ENCODE results near the gene PCDH9.

PCDH9 gene

GRCh38 chr13:66805657-66806056 is 424.5 kb downstream of the PCDH9 start:
- H3K9ac ChIP-seq (ENCODE audit: low read depth, low read length, poor library complexity, severe bottlenecking): no peak overlapping the region
- no peaks in the 10 kb centered on the region for H3K4me1 ChIP-seq (ENCODE audit: insufficient read depth, low read length, poor library complexity, severe bottlenecking)
- no peak overlapping the region for H3K4me2 ChIP-seq (ENCODE audit: low read depth, low read length, poor library complexity, severe bottlenecking)
- no peaks in the 10 kb centered on the region for H4K20me1 ChIP-seq (ENCODE audit: insufficient read depth, low read length, poor library complexity, severe bottlenecking)
- H3K79me2 ChIP-seq (ENCODE audit: insufficient read depth, low read length): no peaks in the 10 kb centered on the region
- no peak overlapping the region for H3K4me3 ChIP-seq (ENCODE audit: low read length, poor library complexity, severe bottlenecking)
- H3K27me3 ChIP-seq (ENCODE audit: insufficient read depth, low read length, poor library complexity, severe bottlenecking): no peaks in the 10 kb centered on the region
- H3F3A ChIP-seq (ENCODE audit: low read depth): no peaks in the 10 kb centered on the region
- H3K36me3 ChIP-seq (ENCODE audit: insufficient read depth, low read length): no peaks in the 10 kb centered on the region
- no peak overlapping the region for H2AFZ ChIP-seq (ENCODE audit: low read length)
- H3K9me3 ChIP-seq (ENCODE audit: insufficient read depth, low read depth, low read length): no peaks in the 10 kb centered on the region
- H3K9me2 ChIP-seq (replicated peaks; ENCODE audit: low read depth, low read length): no peaks in the 10 kb centered on the region
- TF ChIP-seq EZH2phosphoT487 (IDR thresholded peaks at IDR 0.05; ENCODE audit: borderline replicate concordance): no peak
- no peak for TF ChIP-seq CTCF (conservative IDR thresholded peaks at IDR 0.05; ENCODE audit: low read length)

- no peaks in the 10 kb centered on the region for H3F3A ChIP-seq (ENCODE audit: low read depth)
These were observed 426.2 kb downstream of the PCDH9 start for GRCh38 chr13:66803808-66804456.

GRCh38 chr13:66803013-66803807 is 426.9 kb downstream of the PCDH9 start:
- H3K4me1 ChIP-seq (ENCODE audit: insufficient read depth, low read length, poor library complexity, severe bottlenecking): no peaks in the 10 kb centered on the region
- H3K9me2 ChIP-seq (replicated peaks; ENCODE audit: low read depth, low read length): no peaks in the 10 kb centered on the region
- no peaks in the 10 kb centered on the region for H3K36me3 ChIP-seq (ENCODE audit: insufficient read depth, low read length)
- H3K27me3 ChIP-seq (ENCODE audit: insufficient read depth, low read length, poor library complexity, severe bottlenecking): no peaks in the 10 kb centered on the region
- H3K9ac ChIP-seq (ENCODE audit: low read depth, low read length, poor library complexity, severe bottlenecking): no peak overlapping the region
- H3K9me3 ChIP-seq (ENCODE audit: insufficient read depth, low read depth, low read length): no peaks in the 10 kb centered on the region
- no peaks in the 10 kb centered on the region for H4K20me1 ChIP-seq (ENCODE audit: insufficient read depth, low read length, poor library complexity, severe bottlenecking)
- peak overlapping the region; percentile 59; the same call in 1 of the 2 replicates for H2AFZ ChIP-seq (ENCODE audit: low read length)
- H3K4me2 ChIP-seq (ENCODE audit: low read depth, low read length, poor library complexity, severe bottlenecking): no peak overlapping the region
- no peak for TF ChIP-seq EZH2phosphoT487 (IDR thresholded peaks at IDR 0.05; ENCODE audit: borderline replicate concordance)
- no peak for TF ChIP-seq CTCF (conservative IDR thresholded peaks at IDR 0.05; ENCODE audit: low read length)
- no peak overlapping the region for H3K4me3 ChIP-seq (ENCODE audit: low read length, poor library complexity, severe bottlenecking)
- no peaks in the 10 kb centered on the region for H3K79me2 ChIP-seq (ENCODE audit: insufficient read depth, low read length)
- no peaks in the 10 kb centered on the region for H3F3A ChIP-seq (ENCODE audit: low read depth)

More at GRCh38 chr13:66803808-66804456, 426.2 kb downstream of the PCDH9 start:
- H3K4me3 ChIP-seq (ENCODE audit: low read length, poor library complexity, severe bottlenecking): no peak overlapping the region
- H3K36me3 ChIP-seq (ENCODE audit: insufficient read depth, low read length): no peaks in the 10 kb centered on the region
- H2AFZ ChIP-seq (ENCODE audit: low read length): no peak overlapping the region
- H3K9me3 ChIP-seq (ENCODE audit: insufficient read depth, low read depth, low read length): no peaks in the 10 kb centered on the region
- H4K20me1 ChIP-seq (ENCODE audit: insufficient read depth, low read length, poor library complexity, severe bottlenecking): no peaks in the 10 kb centered on the region
- no peaks in the 10 kb centered on the region for H3K4me1 ChIP-seq (ENCODE audit: insufficient read depth, low read length, poor library complexity, severe bottlenecking)
- TF ChIP-seq EZH2phosphoT487 (IDR thresholded peaks at IDR 0.05; ENCODE audit: borderline replicate concordance) (no peak), CTCF (conservative IDR thresholded peaks at IDR 0.05; ENCODE audit: low read length) (no peak)
- H3K79me2 ChIP-seq (ENCODE audit: insufficient read depth, low read length): no peaks in the 10 kb centered on the region
- no peaks in the 10 kb centered on the region for H3K9me2 ChIP-seq (replicated peaks; ENCODE audit: low read depth, low read length)
- no peaks in the 10 kb centered on the region for H3K27me3 ChIP-seq (ENCODE audit: insufficient read depth, low read length, poor library complexity, severe bottlenecking)
- H3K4me2 ChIP-seq (ENCODE audit: low read depth, low read length, poor library complexity, severe bottlenecking): no peak overlapping the region
- H3K9ac ChIP-seq (ENCODE audit: low read depth, low read length, poor library complexity, severe bottlenecking): no peak overlapping the region

Data from Loucy (cell line).